Left lung (tissue), 10 donors: ENCODE results near the gene NIPAL1. TPM values are rescaled to one million over a fixed set of nuclear protein-coding genes. Genes with fewer than 3 reads are reported as not detected.
"Not testable (repeated sequence)": the region's sequence is repeated elsewhere in the genome, so short reads cannot be mapped to it uniquely, and the experiment has no call there.

Source experiments
- ATAC-seq: fragments of 200-7000 bp; cut with Tn5 transposase; one replicate; pipeline ENCODE4 v1.9.1; 2020; ENCODE audit warnings: moderate library complexity
- DNase-seq, 4 donors: peaks; one replicate each; pipeline ENCODE4 v3.0.0-alpha.2; 2013 to 2020
- H3K27ac ChIP-seq, 2 donors: fragments of 200-600 bp; sonication (generic) in 1 of 2; one replicate each; pipeline versions ENCODE4 v1.5.0 to v1.8.0; 2020 to 2021
- H3K27me3 ChIP-seq, 2 donors: fragments of 200-600 bp; sonication (generic) in 1 of 2; one replicate each; pipeline versions ENCODE4 v1.5.0 to v1.8.0; 2020 to 2021
- H3K36me3 ChIP-seq, 2 donors: fragments of 200-600 bp; sonication (generic) in 1 of 2; one replicate each; pipeline versions ENCODE4 v1.5.0 to v1.8.0; 2020 to 2021
- H3K4me1 ChIP-seq, 2 donors: fragments of 200-600 bp; one replicate each; pipeline ENCODE4 v1.8.0; 2021
- H3K4me3 ChIP-seq, 2 donors: fragments of 200-600 bp; sonication (generic) in 1 of 2; one replicate each; pipeline versions ENCODE4 v1.5.0 to v1.8.0; 2020 to 2021; ENCODE audit warnings: mild to moderate bottlenecking in 1 of 2
- H3K9me3 ChIP-seq, 2 donors: fragments of 200-600 bp; sonication (generic) in 1 of 2; one replicate each; pipeline versions ENCODE4 v1.5.0 to v1.8.0; 2020 to 2021
- intact Hi-C, 2 donors: fragments of 100-400 bp; cut with DNase I; formaldehyde crosslinking; loops; one replicate each; pipeline versions ENCODE4 v1.11.2 to v1.14.2; 2022
- polyA plus RNA-seq, 6 donors: library from polyadenylated mRNA; unstranded; fragments of 120-200 nt; gene quantifications; one replicate each; pipeline ENCODE4 v1.2.1, GENCODE V29; 2013; ENCODE audit not compliant: insufficient read length in 6 of 6
- total RNA-seq, 2 donors: library from RNA; stranded (reverse); fragmentation: NEBNext Ultra II Directional; extraction: Animal tissue kit (Norgen Biotek cat#: 25700); gene quantifications; one replicate each; pipeline ENCODE4 v1.2.1, GENCODE V29; 2021
- TF ChIP-seq, protein P1 (sequence below), 2 donors: fragments of 200-600 bp; sonication (generic) in 1 of 2; IDR thresholded peaks; one replicate each; pipeline versions ENCODE4 v1.5.0 to v1.8.0; 2021; ENCODE audit warnings: antibody characterized with exemption in 2 of 2
- donor health status: DM: no; HTN: yes; CAD: no.
- donor health status: DM: no; HTN: no; CAD: no.

The NIPAL1 gene
- total and polyA plus RNA-seq, 8 donors, result 1.6 to 4.1 (median 3.3) TPM

- Histone ChIP-seq H3K4me1 (no peaks in the 10 kb centered on the region), H3K36me3 (no peaks in the 10 kb centered on the region), H3K27ac (no peak overlapping the region), H3K4me3 (no peak overlapping the region), H3K27me3 (no peaks in the 10 kb centered on the region), H3K9me3 (no peaks in the 10 kb centered on the region)
- TF ChIP-seq, protein P1, sequence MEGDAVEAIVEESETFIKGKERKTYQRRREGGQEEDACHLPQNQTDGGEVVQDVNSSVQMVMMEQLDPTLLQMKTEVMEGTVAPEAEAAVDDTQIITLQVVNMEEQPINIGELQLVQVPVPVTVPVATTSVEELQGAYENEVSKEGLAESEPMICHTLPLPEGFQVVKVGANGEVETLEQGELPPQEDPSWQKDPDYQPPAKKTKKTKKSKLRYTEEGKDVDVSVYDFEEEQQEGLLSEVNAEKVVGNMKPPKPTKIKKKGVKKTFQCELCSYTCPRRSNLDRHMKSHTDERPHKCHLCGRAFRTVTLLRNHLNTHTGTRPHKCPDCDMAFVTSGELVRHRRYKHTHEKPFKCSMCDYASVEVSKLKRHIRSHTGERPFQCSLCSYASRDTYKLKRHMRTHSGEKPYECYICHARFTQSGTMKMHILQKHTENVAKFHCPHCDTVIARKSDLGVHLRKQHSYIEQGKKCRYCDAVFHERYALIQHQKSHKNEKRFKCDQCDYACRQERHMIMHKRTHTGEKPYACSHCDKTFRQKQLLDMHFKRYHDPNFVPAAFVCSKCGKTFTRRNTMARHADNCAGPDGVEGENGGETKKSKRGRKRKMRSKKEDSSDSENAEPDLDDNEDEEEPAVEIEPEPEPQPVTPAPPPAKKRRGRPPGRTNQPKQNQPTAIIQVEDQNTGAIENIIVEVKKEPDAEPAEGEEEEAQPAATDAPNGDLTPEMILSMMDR (IDR thresholded peaks at IDR 0.05), result no peak
- intact Hi-C loops, result no loop called here
- ATAC-seq (no peak), DNase-seq (no peak)
These were observed 42.0 kb upstream of the NIPAL1 start for GRCh38 chr4:47974566-47974965.

GRCh38 chr4:47990145-47990544 is 26.4 kb upstream of the NIPAL1 start:
- intact Hi-C loops, result no loop called here
- Histone ChIP-seq H3K27ac (no peak overlapping the region), H3K4me1 (no peaks in the 10 kb centered on the region), H3K27me3 (no peaks in the 10 kb centered on the region), H3K4me3 (no peak overlapping the region), H3K9me3 (peaks cover 0 to 32% of the 10 kb centered on the region in 2 donors), H3K36me3 (no peaks in the 10 kb centered on the region)
- no peak for ATAC-seq
- TF ChIP-seq, protein P1 (IDR thresholded peaks at IDR 0.05), result no peak
- DNase-seq, result no peak

GRCh38 chr4:47992475-47992874 is 24.1 kb upstream of the NIPAL1 start:
- H3K4me1 ChIP-seq, H3K27me3 ChIP-seq, intact Hi-C loops, H3K4me3 ChIP-seq, H3K27ac ChIP-seq, ATAC-seq, H3K36me3 ChIP-seq, DNase-seq: not testable (repeated sequence)
- peaks cover 0 to 32% of the 10 kb centered on the region in 2 donors for H3K9me3 ChIP-seq

GRCh38 chr4:47996021-47996420 is 20.6 kb upstream of the NIPAL1 start:
- no peaks in the 10 kb centered on the region for H3K4me1 ChIP-seq
- peaks cover 0 to 19% of the 10 kb centered on the region in 2 donors for H3K9me3 ChIP-seq
- no peak overlapping the region for H3K4me3 ChIP-seq
- H3K27me3 ChIP-seq, result no peaks in the 10 kb centered on the region
- H3K36me3 ChIP-seq, result no peaks in the 10 kb centered on the region
- no peak for ATAC-seq
- TF ChIP-seq, protein P1 (IDR thresholded peaks at IDR 0.05), result no peak
- intact Hi-C loops, result no loop called here
- H3K27ac ChIP-seq, result no peak overlapping the region
- no peak for DNase-seq

DNA sequence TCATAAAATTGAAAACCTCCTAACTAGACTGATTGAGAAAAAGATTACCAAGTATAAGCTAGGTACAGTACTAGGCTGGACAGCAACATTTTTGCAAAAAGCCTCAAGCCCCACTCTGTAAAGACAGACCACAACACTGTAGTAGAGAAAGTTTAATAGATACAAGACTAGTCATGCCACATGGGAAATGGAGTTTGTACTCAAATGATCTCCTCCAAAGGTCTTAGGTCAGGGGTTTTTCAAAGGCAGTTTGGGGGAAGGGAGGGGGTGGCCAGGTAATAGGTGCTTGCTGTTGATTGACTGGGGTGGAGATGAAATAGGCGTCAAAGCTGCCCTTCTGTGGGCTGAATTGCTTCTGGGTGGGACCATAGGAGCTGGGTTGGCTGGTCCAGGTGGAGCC is 14.3 kb upstream of the NIPAL1 start:
- Histone ChIP-seq H3K36me3 (no peaks in the 10 kb centered on the region), H3K9me3 (peaks cover 0 to 29% of the 10 kb centered on the region in 2 donors), H3K4me3 (no peak overlapping the region), H3K27ac (no peak overlapping the region), H3K4me1 (no peaks in the 10 kb centered on the region), H3K27me3 (no peaks in the 10 kb centered on the region)
- TF ChIP-seq, protein P1 (IDR thresholded peaks at IDR 0.05), result no peak
- DNase-seq (no peak), ATAC-seq (no peak)
- intact Hi-C loops, result no loop called here

- peaks cover 0 to 38% of the 10 kb centered on the region in 2 donors for H3K9me3 ChIP-seq
- H3K27ac ChIP-seq, H3K4me3 ChIP-seq, H3K36me3 ChIP-seq, ATAC-seq, H3K27me3 ChIP-seq, H3K4me1 ChIP-seq, intact Hi-C loops: not testable (repeated sequence)
- TF ChIP-seq, protein P1 (IDR thresholded peaks at IDR 0.05), result peak; percentile 55 to 59
- peak in 1 of 4 donors; percentile 38 for DNase-seq
These were observed 13.0 kb upstream of the NIPAL1 start for GRCh38 chr4:48003568-48003967.
